Measurements from ENCODE around the gene MPZL1. TPM values are rescaled to one million over a fixed set of nuclear protein-coding genes. Genes with fewer than 3 reads are reported as not detected.

MPZL1 gene
- total RNA-seq, 2 experiments from 2014 or later, result 48.9 to 61.9 TPM

GRCh38 chr1:167676205-167676915 is 45.4 kb upstream of the MPZL1 start:
- H2AFZ ChIP-seq (ENCODE audit: low read length), result no peak overlapping the region
- peak overlapping the region; percentile 6 for H3K27ac ChIP-seq (ENCODE audit: low read depth, low read length, poor library complexity, severe bottlenecking)
- H3K36me3 ChIP-seq (ENCODE audit: insufficient read depth, low read length), result peaks cover 100% of the 10 kb centered on the region
- intact Hi-C loops (cut with micrococcal nuclease; ENCODE audit: unreplicated experiment), result no loop called here
- no peaks in the 10 kb centered on the region for H3K9me2 ChIP-seq (ENCODE audit: insufficient read depth, low read length)
- no TSS peak for BruUV-seq (replicated peaks)
- no peak for TF ChIP-seq EZH2phosphoT487 (IDR thresholded peaks at IDR 0.05; ENCODE audit: borderline replicate concordance, low read depth, low read length)
- no peak for TF ChIP-seq CTCF (conservative IDR thresholded peaks at IDR 0.05; ENCODE audit: low read length)
- H3K9me3 ChIP-seq (ENCODE audit: low read length), result no peaks in the 10 kb centered on the region
- H3K4me2 ChIP-seq (ENCODE audit: low read length), result no peak overlapping the region
- H3K79me2 ChIP-seq (ENCODE audit: insufficient read depth, low read depth, low read length), result peaks cover 74% of the 10 kb centered on the region
- CTCF ChIA-PET (ENCODE audit: unreplicated experiment), result interaction anchor here (0.7 kb wide), 1 partner anchor 59 kb away, joined by 3 read pairs; no protein-coding TSS in a partner anchor
- DNase-seq (ENCODE audit: low spot score), result peak; percentile 20
- H4K20me1 ChIP-seq (ENCODE audit: insufficient read depth, low read length), result peaks cover 4% of the 10 kb centered on the region; the same call in 1 of the 2 replicates
- no peak overlapping the region for H3K4me3 ChIP-seq (ENCODE audit: low read depth, low read length, poor library complexity, severe bottlenecking)
- POLR2A ChIA-PET, result interaction anchor here (0.5 to 1.6 kb wide), 5 partner anchors 30 to 150 kb away, joined by 3 to 5 read pairs (median 3); partner anchors contain the start of gene CREG1
- peaks cover 68% of the 10 kb centered on the region for H3K4me1 ChIP-seq (ENCODE audit: insufficient read depth, low read length, poor library complexity, severe bottlenecking)

- Histone ChIP-seq H3K79me2 (ENCODE audit: insufficient read depth, low read depth, low read length) (peaks cover 69% of the 10 kb centered on the region), H2AFZ (ENCODE audit: low read length) (no peak overlapping the region), H3K4me3 (ENCODE audit: low read depth, low read length, poor library complexity, severe bottlenecking) (no peak overlapping the region), H3K9me3 (ENCODE audit: low read length) (no peaks in the 10 kb centered on the region), H3K4me2 (ENCODE audit: low read length) (no peak overlapping the region), H3K27ac (ENCODE audit: low read depth, low read length, poor library complexity, severe bottlenecking) (peak overlapping the region; percentile 6), H3K4me1 (ENCODE audit: insufficient read depth, low read length, poor library complexity, severe bottlenecking) (peaks cover 66% of the 10 kb centered on the region), H4K20me1 (ENCODE audit: insufficient read depth, low read length) (peaks cover 4% of the 10 kb centered on the region; the same call in 1 of the 2 replicates), H3K36me3 (ENCODE audit: insufficient read depth, low read length) (peaks cover 99% of the 10 kb centered on the region), H3K9me2 (ENCODE audit: insufficient read depth, low read length) (no peaks in the 10 kb centered on the region)
- intact Hi-C loops (cut with micrococcal nuclease; ENCODE audit: unreplicated experiment), result no loop called here
- DNase-seq (ENCODE audit: low spot score), result no peak
- ChIA-PET POLR2A (interaction anchor here (0.6 to 1.2 kb wide), 4 partner anchors 10 to 59 kb away, joined by 3 to 4 read pairs (median 3); no protein-coding TSS in a partner anchor), CTCF (ENCODE audit: unreplicated experiment) (interaction anchor here (0.6 kb wide), 1 partner anchor 22 kb away, joined by 3 read pairs; no protein-coding TSS in a partner anchor)
- TF ChIP-seq CTCF (conservative IDR thresholded peaks at IDR 0.05; ENCODE audit: low read length) (0 out of 2 replicates have a peak, but pooled peaks have one; percentile 15), EZH2phosphoT487 (IDR thresholded peaks at IDR 0.05; ENCODE audit: borderline replicate concordance, low read depth, low read length) (no peak)
- BruUV-seq (replicated peaks), result no TSS peak
Measured at GRCh38 chr1:167676916-167677848, 44.6 kb upstream of the MPZL1 start.
